ENCODE measurements around the gene SERPIND1.

The SERPIND1 gene

GRCh38 chr22:20792966-20793728 lies 19.2 kb downstream of the SERPIND1 start:
- no peak for DNase-seq (ENCODE audit: low read depth in 2 of 2)

DNA sequence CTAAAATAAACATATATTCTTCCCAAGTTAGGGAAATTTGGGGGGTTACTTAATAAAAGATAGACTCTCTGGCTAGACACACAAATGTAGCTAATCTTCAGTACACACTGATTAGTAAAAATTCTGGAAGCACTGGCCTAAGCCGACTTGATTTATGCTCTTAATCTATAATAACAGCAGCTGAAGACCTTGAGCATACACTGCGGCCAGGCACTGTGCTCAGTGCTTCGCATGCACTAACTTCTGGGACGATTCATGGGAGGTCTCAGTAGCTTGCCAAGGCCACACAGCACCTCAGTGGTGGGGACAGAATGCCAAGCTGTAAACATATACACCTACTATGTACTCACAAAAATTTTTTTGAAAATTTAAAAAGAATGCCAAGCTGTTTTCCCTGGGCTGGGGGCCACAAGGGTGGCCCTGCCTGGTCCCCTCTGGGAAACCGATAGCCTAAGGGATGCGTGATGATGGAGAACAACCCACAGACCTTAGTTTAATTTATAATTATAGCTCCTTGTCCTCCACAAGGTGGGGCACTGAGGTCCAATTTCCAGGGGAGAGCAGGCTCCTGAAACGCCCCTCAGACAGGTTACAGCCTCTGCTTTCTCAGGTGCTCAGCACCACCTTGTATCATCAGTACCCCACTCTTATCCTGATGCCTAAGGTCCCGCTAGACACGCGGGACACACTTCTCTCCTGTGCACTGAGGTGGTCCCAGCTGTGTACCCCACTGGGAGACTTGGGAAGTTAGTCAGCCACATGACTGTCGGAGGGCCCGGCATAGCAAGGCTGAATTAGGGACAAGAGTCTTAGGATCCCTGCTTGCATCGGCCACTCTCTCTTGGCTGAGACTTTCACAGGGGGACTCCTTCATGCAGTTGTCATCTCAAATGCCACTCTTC lies 20.1 kb downstream of the SERPIND1 start:
- DNase-seq (ENCODE audit: low read depth in 2 of 2) = no peak

DNA sequence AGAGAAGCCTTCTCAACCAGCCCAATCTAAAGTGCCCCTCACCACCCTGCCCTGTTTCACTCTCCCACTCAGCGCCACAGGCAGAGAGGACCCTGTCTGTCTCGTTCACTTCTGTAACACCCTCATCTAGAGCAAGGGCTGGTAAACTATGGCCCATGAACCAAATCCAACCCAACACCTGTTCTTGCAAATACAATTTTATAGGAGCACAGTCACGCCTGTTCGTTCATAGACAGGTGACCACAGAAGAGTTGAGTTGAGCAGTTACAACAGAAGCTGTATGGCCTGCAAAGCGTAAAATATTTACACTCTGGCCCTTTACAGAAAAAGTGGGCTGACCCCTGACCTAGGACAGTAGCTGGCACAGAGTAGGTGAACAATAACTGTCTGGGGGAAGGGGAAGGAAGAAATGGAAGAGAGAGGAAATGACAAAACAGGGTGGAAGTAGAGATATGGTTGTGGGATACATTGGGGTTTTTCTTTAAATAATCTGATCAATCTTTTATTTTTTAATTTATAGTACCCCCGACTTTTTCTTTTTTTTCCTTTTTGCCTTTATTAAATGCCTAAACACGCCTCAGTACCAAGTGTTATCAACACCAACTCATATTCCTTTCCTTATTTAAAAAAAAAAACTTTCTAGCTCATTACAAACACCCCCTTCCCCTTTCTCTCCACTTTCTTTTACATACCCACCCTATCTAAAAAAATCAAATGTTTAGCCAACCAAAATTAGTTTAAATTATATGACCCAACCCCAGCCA lies 20.9 kb downstream of the SERPIND1 start:
- no peak for DNase-seq (ENCODE audit: low read depth in 2 of 2)

- DNase-seq (ENCODE audit: low read depth in 2 of 2) = no peak
Observed at GRCh38 chr22:20796731-20797130, 22.8 kb downstream of the SERPIND1 start.

DNA sequence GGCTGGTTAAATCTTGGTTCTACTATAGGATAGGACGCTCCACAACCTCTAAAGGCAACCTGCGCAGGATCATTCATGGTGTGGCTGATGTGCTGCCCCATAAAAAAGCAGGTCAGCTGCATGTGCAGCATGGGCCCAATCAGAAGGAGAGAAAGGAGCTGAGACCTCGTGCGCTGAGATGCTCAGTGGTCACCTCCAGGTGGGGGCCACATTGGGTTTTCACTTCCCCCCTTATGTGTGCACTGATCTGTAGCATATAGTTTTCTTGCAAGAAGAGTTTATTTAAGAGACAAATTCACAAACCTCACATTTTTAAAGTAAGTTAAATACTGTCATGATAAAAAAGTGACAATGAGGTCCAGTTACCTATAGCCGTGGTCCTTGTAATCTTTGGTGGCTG lies 24.3 kb downstream of the SERPIND1 start:
- DNase-seq (ENCODE audit: low read depth in 2 of 2) = no peak

DNA sequence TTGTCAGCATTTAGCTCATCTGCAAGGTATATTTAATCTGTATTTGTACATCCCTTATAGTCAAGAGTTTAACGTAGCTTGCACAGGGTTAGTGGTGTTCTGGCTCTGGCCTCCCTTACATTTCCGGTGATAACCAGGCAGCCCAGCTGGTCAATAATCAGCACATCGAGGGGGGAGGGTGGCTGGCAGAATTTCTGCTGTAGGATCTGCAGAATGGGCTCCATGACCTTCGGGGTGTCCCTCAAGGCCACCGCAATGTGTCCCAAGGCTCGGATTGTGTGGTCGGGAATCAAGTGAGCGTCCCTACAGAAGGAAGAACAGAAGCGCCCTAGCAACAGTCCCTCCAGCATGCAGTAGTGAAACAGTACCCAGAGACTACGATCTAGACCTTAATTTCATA lies 25.1 kb downstream of the SERPIND1 start:
- DNase-seq (ENCODE audit: low read depth in 2 of 2) = no peak

GRCh38 chr22:20799449-20799848 lies 25.5 kb downstream of the SERPIND1 start:
- DNase-seq (ENCODE audit: low read depth in 2 of 2) = no peak

DNA sequence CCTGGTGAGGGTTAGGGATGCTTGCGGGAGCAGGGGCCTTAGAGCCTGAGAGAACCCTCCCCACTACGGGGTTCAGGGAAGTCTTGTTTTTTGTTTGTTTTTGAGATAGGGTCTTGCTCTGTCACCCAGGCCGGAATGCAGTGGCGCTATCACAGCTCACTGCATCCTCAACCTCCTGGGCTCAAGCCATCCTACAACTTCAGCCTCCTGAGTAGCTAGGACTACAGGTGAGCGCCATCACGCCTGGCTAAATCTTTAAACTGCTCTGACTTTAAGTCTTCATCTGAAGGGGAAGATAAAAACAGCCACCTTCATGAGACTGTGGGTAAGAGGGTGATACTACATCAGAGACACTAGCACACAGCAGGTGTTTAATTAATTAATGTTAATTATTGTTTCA lies 28.5 kb downstream of the SERPIND1 start:
- no peak for DNase-seq (ENCODE audit: low read depth in 2 of 2)

- DNase-seq (ENCODE audit: low read depth in 2 of 2) = no peak
Observed at GRCh38 chr22:20802922-20803553, 29.1 kb downstream of the SERPIND1 start.

GRCh38 chr22:20803696-20804324 lies 29.9 kb downstream of the SERPIND1 start:
- peak; percentile 12 to 21 for DNase-seq (ENCODE audit: low read depth in 2 of 2)

- no peak for DNase-seq (ENCODE audit: low read depth in 2 of 2)
Observed at GRCh38 chr22:20804650-20805049, 30.7 kb downstream of the SERPIND1 start.

DNA sequence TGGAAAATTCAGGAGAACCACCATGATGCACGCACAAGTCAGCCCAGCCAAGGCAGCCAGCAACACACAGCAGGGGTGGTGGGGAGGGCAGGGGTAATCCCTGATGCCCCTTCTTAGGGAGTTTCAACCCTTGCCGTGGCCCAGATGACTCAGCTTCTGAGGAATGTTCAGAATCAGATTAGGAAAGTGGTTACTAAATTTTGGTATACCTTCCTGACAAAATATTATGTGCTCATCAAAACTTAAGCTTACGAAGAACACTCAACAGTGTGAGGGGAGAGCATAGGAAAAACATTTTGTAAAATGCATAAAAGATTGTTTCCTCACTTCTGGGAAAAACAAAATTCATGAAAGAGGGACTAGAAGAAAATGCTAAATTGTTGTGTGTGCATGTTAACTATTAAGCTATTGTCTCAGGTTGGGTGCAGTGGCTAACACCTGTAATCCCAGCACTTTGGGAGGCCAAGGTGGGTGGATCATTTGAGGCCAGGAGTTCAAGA lies 32.1 kb downstream of the SERPIND1 start:
- DNase-seq (ENCODE audit: low read depth in 2 of 2) = no peak

- no peak for DNase-seq (ENCODE audit: low read depth in 2 of 2)
Observed at GRCh38 chr22:20807315-20807752, 33.4 kb downstream of the SERPIND1 start.

DNA sequence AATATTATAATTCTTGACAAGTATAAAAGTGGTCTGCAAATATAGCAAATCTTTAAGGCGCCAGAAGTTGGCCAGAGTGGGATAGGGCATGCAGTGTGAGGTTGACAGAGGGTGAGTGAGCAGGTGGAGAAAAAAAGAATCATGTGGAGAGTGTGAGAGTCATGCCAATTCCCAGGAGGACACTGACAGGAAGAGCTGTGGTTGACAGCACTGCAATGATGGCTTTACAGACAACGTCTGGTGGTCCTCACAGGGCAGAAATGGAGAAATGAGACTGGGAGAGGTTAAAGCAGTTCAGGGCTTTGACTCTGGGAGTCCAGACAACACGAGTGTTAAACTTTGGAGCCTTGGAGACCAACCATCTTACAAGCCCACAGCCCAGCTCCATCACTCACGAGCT lies 34.9 kb downstream of the SERPIND1 start:
- no peak for DNase-seq (ENCODE audit: low read depth in 2 of 2)

GRCh38 chr22:20809538-20810185 lies 35.7 kb downstream of the SERPIND1 start:
- DNase-seq (ENCODE audit: low read depth in 2 of 2) = no peak

- DNase-seq (ENCODE audit: low read depth in 2 of 2) = peak in 1 of 2 donors; percentile 1
Observed at GRCh38 chr22:20810645-20811044, 36.7 kb downstream of the SERPIND1 start.

GRCh38 chr22:20811171-20811570 lies 37.3 kb downstream of the SERPIND1 start:
- no peak for DNase-seq (ENCODE audit: low read depth in 2 of 2)

DNA sequence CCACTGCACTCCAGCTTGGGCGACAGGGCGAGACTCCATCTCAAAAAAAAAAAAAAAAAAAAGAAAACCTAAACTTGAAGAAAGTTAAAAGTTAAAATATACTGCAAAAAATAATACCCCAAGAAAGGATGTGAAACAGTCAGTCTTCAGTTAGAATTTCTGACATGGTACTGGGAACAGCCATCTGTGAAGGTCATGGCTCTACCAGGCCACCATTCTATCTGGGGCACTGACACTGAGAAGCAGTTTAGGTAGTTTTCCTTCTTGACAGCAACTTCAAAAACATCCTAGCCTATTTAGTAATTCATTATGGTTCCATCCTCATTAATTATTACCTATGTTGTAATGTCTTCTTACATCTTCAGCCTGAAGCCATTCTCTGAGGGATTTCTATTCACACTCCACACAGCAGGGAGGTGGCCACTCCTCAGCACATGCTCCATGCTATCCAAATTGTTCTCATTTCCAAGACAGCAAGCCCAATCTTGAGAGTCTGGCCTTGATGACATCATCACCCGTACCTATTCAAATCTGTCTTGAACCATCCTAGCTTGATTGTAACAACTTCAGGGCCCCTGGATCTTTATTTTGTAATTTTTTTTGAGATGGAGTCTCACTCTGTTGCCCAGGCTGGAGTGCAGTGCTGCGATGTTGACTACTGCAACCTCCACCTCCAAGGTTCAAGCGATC lies 38.2 kb downstream of the SERPIND1 start:
- no peak for DNase-seq (ENCODE audit: low read depth in 2 of 2)

GRCh38 chr22:20813056-20813455 lies 39.1 kb downstream of the SERPIND1 start:
- no peak for DNase-seq (ENCODE audit: low read depth in 2 of 2)

Measured in stimulated activated CD4-positive, alpha-beta T cell treated with anti-CD3 and anti-CD28 coated beads, Interleukin-1b, Interleukin-23, amount 100 ng/mL, for 4 hours (primary cell).